K562 (cell line): ENCODE results near the gene DAO. TPM values are rescaled to one million over a fixed set of nuclear protein-coding genes. Genes with fewer than 3 reads are reported as not detected.
A peak's percentile ranks its signal among the peaks of the same experiment; 100 is the strongest.

Experiments used
- DIDO1 ChIP-seq: fragments of 450-650 bp; IDR thresholded peaks from 2 replicates; pipeline ENCODE4 v1.6.1; 2016; ENCODE audit warnings: low read depth, missing biosample characterization, missing genetic modification characterization
- HNRNPH1 ChIP-seq: fragments of 200-400 bp; formaldehyde crosslinking; optimal IDR thresholded peaks from 2 replicates; pipeline ENCODE3; 2017; ENCODE audit warnings: low read depth, mild to moderate bottlenecking, low read length, moderate library complexity
- HSF4 ChIP-seq: fragments of 250-450 bp; sonication (Bioruptor Pico); IDR thresholded peaks from 2 replicates; pipeline ENCODE4 v2.1.2; 2022; ENCODE audit warnings: mild to moderate bottlenecking, moderate library complexity, borderline replicate concordance
- MCM5 ChIP-seq: fragments of 450-650 bp; IDR thresholded peaks from 2 replicates; pipeline ENCODE4 v1.6.1; 2016; ENCODE audit warnings: low read depth
- RFX5 ChIP-seq: IDR thresholded peaks from 2 replicates; pipeline ENCODE4 v1.6.1; 2011; ENCODE audit warnings: low read depth, mild to moderate bottlenecking, improper control_type of control experiment, low read length
- ZFPM2 ChIP-seq: fragments of 250-450 bp; sonication (Bioruptor Pico); IDR thresholded peaks from 2 replicates; pipeline ENCODE4 v1.5.1; 2022; ENCODE audit warnings: mild to moderate bottlenecking
- ZNF239 ChIP-seq: fragments of 250-450 bp; sonication (Bioruptor Pico); IDR thresholded peaks from 2 replicates; pipeline ENCODE4 v1.4.0; 2020; ENCODE audit warnings: mild to moderate bottlenecking
- polyA plus RNA-seq, 8 experiments: library from polyadenylated mRNA; depleted of rRNA in 4 of 8; stranded (reverse) in 5 of 8; unstranded in 3 of 8; fragments of >200 nt; fragmentation: Nextera tagmentation in 2 of 8; fragmentation: Illumina TruSeq in 1 of 8; extraction: Ambion mirVana in 2 of 8; extraction: Trizol in 1 of 8; gene quantifications; 2 replicates each; pipeline versions ENCODE4 v1.2.1 to v1.2.3, GENCODE V29; 2011 to 2014; ENCODE audit warnings: inconsistent platforms in 1 of 8, missing spikeins in 1 of 8
- total RNA-seq, 7 experiments: library from RNA; depleted of rRNA in 6 of 7; stranded (reverse); fragments of >200 nt in 6 of 7; fragmentation: Illumina TruSeq in 2 of 7; extraction: Trizol in 2 of 7; gene quantifications; 2 replicates each; pipeline versions ENCODE4 v1.2.1 to v1.2.3, GENCODE V29; 2011 to 2021; ENCODE audit warnings: low replicate concordance in 1 of 7
- TF ChIP-seq, protein P1 (sequence below), 2 experiments: fragments of 450-650 bp; IDR thresholded peaks; 2 replicates each; pipeline ENCODE4 v1.6.1; 2018; ENCODE audit warnings: mild to moderate bottlenecking in 2 of 2, low read depth in 1 of 2; ENCODE audit not compliant: partially characterized antibody in 2 of 2
- TF ChIP-seq, protein P2 (sequence below), 2 experiments: fragments of 450-650 bp in 1 of 2; IDR thresholded peaks; 2 replicates each; pipeline ENCODE4 v1.6.1; 2011 to 2017; ENCODE audit warnings: low read depth in 2 of 2, antibody characterized with exemption in 1 of 2, borderline replicate concordance in 1 of 2, low read length in 1 of 2, mild to moderate bottlenecking in 1 of 2, mixed read lengths in 1 of 2; ENCODE audit not compliant: control insufficient read depth in 1 of 2
- TF ChIP-seq, protein P3 (sequence below), 2 experiments: fragments of 450-650 bp; conservative IDR thresholded peaks; 2 replicates each; pipeline ENCODE4 v1.6.1; 2017; ENCODE audit warnings: mild to moderate bottlenecking in 2 of 2, moderate library complexity in 2 of 2
- TF ChIP-seq, protein P4 (sequence below): conservative IDR thresholded peaks from 2 replicates; pipeline ENCODE4 v1.6.1; 2011; ENCODE audit warnings: low read depth, mild to moderate bottlenecking, low read length; ENCODE audit not compliant: control insufficient read depth
- TF ChIP-seq, protein P5 (sequence below): sonication (generic); formaldehyde crosslinking; IDR thresholded peaks from 2 replicates; pipeline ENCODE4 v1.8.1; 2023; ENCODE audit warnings: mild to moderate bottlenecking, missing genetic modification reagents

The DAO gene
- total and polyA plus RNA-seq, 9 of the 15 experiments (the other 6 are each of a cell fraction or from before 2014, with no cell fraction given): not detected

DNA sequence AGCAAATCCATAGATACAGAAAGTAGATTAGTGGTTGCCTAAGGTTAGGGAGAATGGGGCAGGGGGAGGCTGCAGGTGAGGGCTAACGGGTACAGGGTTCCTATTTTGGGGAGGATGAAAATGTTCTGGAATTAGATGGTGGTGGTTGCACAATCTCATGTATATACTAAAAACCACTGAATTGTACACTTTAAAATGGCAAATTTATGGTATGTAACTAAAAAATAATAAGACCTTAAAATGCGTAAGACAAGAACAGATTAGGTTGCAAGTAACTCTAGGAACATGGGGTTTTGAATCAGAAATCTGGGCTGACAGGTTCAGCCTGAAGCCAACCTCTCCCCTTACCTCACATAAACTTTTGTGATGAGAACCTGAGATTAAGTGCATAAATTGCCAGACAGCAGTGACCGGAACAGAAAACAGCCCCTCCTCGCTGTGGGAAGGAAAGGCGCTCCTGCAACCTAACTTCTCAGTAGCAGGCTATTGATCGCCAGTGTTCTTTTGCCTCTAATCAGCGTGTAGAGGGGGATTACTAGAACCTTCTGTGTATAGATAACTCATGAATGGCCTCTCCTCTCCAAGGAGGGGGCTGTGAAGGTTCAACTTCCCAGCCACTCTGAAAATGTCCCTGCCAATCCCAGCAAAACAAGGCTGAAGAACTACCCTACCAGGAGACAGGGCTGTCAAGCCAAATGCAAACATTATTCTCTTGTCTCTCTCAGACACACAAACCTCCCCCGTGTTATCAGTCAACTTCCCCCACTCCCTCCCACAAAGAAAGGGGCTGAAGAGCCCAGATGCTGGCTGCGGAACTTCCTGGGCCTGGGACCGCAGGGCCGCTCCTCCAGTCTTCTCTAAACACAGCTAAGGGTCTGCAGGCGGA is 24.4 kb upstream of the DAO start (continued):
- TF ChIP-seq, protein P1, sequence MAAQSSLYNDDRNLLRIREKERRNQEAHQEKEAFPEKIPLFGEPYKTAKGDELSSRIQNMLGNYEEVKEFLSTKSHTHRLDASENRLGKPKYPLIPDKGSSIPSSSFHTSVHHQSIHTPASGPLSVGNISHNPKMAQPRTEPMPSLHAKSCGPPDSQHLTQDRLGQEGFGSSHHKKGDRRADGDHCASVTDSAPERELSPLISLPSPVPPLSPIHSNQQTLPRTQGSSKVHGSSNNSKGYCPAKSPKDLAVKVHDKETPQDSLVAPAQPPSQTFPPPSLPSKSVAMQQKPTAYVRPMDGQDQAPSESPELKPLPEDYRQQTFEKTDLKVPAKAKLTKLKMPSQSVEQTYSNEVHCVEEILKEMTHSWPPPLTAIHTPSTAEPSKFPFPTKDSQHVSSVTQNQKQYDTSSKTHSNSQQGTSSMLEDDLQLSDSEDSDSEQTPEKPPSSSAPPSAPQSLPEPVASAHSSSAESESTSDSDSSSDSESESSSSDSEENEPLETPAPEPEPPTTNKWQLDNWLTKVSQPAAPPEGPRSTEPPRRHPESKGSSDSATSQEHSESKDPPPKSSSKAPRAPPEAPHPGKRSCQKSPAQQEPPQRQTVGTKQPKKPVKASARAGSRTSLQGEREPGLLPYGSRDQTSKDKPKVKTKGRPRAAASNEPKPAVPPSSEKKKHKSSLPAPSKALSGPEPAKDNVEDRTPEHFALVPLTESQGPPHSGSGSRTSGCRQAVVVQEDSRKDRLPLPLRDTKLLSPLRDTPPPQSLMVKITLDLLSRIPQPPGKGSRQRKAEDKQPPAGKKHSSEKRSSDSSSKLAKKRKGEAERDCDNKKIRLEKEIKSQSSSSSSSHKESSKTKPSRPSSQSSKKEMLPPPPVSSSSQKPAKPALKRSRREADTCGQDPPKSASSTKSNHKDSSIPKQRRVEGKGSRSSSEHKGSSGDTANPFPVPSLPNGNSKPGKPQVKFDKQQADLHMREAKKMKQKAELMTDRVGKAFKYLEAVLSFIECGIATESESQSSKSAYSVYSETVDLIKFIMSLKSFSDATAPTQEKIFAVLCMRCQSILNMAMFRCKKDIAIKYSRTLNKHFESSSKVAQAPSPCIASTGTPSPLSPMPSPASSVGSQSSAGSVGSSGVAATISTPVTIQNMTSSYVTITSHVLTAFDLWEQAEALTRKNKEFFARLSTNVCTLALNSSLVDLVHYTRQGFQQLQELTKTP (IDR thresholded peaks at IDR 0.05; ENCODE audit: low read depth in 1 of 2, partially characterized antibody in 2 of 2): peak in 1 of 2 experiments; percentile 67
- TF ChIP-seq HNRNPH1 (no peak), ZNF239 (CRISPR knock-in tag) (no peak; the same call in 1 of the 2 replicates), MCM5 (no peak), HSF4 (CRISPR knock-in tag) (no peak), RFX5 (no peak), ZFPM2 (CRISPR knock-in tag) (no peak), DIDO1 (tag) (no peak)
- TF ChIP-seq, protein P2, sequence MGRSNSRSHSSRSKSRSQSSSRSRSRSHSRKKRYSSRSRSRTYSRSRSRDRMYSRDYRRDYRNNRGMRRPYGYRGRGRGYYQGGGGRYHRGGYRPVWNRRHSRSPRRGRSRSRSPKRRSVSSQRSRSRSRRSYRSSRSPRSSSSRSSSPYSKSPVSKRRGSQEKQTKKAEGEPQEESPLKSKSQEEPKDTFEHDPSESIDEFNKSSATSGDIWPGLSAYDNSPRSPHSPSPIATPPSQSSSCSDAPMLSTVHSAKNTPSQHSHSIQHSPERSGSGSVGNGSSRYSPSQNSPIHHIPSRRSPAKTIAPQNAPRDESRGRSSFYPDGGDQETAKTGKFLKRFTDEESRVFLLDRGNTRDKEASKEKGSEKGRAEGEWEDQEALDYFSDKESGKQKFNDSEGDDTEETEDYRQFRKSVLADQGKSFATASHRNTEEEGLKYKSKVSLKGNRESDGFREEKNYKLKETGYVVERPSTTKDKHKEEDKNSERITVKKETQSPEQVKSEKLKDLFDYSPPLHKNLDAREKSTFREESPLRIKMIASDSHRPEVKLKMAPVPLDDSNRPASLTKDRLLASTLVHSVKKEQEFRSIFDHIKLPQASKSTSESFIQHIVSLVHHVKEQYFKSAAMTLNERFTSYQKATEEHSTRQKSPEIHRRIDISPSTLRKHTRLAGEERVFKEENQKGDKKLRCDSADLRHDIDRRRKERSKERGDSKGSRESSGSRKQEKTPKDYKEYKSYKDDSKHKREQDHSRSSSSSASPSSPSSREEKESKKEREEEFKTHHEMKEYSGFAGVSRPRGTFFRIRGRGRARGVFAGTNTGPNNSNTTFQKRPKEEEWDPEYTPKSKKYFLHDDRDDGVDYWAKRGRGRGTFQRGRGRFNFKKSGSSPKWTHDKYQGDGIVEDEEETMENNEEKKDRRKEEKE (IDR thresholded peaks at IDR 0.05; ENCODE audit: borderline replicate concordance in 1 of 2, control insufficient read depth in 1 of 2, low read depth in 2 of 2, low read length in 1 of 2): no peak
- TF ChIP-seq, protein P3, sequence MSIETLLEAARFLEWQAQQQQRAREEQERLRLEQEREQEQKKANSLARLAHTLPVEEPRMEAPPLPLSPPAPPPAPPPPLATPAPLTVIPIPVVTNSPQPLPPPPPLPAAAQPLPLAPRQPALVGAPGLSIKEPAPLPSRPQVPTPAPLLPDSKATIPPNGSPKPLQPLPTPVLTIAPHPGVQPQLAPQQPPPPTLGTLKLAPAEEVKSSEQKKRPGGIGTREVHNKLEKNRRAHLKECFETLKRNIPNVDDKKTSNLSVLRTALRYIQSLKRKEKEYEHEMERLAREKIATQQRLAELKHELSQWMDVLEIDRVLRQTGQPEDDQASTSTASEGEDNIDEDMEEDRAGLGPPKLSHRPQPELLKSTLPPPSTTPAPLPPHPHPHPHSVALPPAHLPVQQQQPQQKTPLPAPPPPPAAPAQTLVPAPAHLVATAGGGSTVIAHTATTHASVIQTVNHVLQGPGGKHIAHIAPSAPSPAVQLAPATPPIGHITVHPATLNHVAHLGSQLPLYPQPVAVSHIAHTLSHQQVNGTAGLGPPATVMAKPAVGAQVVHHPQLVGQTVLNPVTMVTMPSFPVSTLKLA (conservative IDR thresholded peaks at IDR 0.05): peak in 1 of 2 experiments; percentile 62; a peak in 2 of 4 replicates
- TF ChIP-seq, protein P4, sequence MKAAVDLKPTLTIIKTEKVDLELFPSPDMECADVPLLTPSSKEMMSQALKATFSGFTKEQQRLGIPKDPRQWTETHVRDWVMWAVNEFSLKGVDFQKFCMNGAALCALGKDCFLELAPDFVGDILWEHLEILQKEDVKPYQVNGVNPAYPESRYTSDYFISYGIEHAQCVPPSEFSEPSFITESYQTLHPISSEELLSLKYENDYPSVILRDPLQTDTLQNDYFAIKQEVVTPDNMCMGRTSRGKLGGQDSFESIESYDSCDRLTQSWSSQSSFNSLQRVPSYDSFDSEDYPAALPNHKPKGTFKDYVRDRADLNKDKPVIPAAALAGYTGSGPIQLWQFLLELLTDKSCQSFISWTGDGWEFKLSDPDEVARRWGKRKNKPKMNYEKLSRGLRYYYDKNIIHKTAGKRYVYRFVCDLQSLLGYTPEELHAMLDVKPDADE: 0 out of 2 replicates have a peak, but pooled peaks have one; percentile 26
- TF ChIP-seq, protein P5, sequence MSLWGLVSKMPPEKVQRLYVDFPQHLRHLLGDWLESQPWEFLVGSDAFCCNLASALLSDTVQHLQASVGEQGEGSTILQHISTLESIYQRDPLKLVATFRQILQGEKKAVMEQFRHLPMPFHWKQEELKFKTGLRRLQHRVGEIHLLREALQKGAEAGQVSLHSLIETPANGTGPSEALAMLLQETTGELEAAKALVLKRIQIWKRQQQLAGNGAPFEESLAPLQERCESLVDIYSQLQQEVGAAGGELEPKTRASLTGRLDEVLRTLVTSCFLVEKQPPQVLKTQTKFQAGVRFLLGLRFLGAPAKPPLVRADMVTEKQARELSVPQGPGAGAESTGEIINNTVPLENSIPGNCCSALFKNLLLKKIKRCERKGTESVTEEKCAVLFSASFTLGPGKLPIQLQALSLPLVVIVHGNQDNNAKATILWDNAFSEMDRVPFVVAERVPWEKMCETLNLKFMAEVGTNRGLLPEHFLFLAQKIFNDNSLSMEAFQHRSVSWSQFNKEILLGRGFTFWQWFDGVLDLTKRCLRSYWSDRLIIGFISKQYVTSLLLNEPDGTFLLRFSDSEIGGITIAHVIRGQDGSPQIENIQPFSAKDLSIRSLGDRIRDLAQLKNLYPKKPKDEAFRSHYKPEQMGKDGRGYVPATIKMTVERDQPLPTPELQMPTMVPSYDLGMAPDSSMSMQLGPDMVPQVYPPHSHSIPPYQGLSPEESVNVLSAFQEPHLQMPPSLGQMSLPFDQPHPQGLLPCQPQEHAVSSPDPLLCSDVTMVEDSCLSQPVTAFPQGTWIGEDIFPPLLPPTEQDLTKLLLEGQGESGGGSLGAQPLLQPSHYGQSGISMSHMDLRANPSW: no peak
